ENCODE results near the gene FBXL3.

The FBXL3 gene

DNA sequence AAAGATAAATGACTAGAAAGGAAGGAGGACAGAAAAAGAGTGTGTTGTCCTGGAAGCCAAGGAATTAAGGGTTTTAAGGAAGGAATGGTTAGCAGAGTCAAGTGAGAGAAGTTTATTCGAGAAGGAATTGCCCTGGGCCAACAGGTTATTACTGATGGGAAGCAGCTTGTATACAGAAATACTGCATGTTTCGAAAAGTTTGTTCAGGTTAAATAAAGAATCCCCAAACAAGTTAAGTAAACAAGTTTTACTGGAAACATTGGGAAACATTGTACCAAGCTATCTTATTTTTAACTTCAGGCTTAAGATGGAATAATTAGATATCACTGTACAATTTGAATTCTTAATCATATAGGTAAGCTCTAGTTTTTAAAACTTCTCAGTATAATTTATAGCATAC lies 28.2 kb upstream of the FBXL3 start:
- TF ChIP-seq, protein P1, sequence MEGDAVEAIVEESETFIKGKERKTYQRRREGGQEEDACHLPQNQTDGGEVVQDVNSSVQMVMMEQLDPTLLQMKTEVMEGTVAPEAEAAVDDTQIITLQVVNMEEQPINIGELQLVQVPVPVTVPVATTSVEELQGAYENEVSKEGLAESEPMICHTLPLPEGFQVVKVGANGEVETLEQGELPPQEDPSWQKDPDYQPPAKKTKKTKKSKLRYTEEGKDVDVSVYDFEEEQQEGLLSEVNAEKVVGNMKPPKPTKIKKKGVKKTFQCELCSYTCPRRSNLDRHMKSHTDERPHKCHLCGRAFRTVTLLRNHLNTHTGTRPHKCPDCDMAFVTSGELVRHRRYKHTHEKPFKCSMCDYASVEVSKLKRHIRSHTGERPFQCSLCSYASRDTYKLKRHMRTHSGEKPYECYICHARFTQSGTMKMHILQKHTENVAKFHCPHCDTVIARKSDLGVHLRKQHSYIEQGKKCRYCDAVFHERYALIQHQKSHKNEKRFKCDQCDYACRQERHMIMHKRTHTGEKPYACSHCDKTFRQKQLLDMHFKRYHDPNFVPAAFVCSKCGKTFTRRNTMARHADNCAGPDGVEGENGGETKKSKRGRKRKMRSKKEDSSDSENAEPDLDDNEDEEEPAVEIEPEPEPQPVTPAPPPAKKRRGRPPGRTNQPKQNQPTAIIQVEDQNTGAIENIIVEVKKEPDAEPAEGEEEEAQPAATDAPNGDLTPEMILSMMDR (IDR thresholded peaks at IDR 0.05; ENCODE audit: borderline replicate concordance, insufficient read depth, low read depth, low read length): no peak
- no peak overlapping the region for H3K4me3 ChIP-seq (ENCODE audit: low read depth, low read length)

GRCh38 chr13:77053192-77053591 lies 26.2 kb upstream of the FBXL3 start:
- no peak overlapping the region for H3K4me3 ChIP-seq (ENCODE audit: low read depth, low read length)
- TF ChIP-seq, protein P1 (IDR thresholded peaks at IDR 0.05; ENCODE audit: borderline replicate concordance, insufficient read depth, low read depth, low read length): no peak

DNA sequence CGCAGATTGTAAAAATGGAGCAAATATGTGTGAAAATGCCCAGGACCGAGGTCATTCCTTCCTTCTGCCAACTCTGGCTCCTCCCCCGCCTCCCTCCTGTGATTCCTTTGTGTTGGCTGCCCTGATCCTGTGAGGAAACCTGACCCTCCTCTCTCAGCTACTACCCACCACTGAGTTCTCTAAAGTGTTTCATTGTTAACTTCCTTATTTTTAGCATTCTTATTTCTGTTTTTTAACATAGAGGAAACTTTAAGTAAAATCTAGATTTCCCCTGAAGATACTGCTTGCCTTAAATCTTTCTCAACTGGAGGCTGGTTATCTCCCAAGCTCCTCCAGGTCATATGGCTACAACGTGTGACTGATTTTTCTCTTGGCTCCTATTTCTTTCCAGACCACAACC lies 21.7 kb upstream of the FBXL3 start:
- H3K4me3 ChIP-seq (ENCODE audit: low read depth, low read length): no peak overlapping the region
- TF ChIP-seq, protein P1 (IDR thresholded peaks at IDR 0.05; ENCODE audit: borderline replicate concordance, insufficient read depth, low read depth, low read length): no peak

DNA sequence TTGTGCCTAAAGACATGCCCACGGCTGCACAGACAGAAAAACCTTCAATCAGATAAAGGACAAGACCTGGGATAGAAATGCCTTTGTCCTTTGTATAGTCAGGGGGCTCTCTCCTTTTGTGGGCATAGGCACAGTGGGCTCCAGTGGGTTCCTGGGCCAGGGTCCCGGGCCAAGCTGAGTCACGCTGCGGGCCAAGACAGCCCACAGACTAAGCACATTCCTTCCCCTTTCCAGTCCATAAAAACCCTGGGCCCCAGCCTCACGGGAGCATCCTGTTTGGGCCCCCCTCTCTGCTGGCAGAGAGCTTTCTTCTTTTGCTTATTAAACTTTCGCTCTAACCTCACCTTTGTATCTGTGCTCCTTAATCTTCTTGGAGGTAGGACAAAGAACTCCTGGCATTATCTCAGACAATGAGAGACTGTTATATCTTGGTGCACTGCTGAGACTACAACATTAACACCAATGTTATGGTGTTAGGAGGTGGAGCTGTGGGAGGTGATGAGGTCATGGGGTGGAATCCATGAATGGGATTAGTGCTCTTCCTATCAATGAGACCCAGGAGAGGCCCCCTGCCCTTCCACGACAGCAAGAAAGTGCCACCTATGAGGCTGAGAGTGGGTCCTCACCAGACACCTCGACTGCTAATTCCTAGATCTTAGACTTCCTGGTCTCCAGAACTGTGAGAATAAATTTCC lies 20.8 kb upstream of the FBXL3 start:
- TF ChIP-seq, protein P1 (IDR thresholded peaks at IDR 0.05; ENCODE audit: borderline replicate concordance, insufficient read depth, low read depth, low read length): no peak
- H3K4me3 ChIP-seq (ENCODE audit: low read depth, low read length): no peak overlapping the region

DNA sequence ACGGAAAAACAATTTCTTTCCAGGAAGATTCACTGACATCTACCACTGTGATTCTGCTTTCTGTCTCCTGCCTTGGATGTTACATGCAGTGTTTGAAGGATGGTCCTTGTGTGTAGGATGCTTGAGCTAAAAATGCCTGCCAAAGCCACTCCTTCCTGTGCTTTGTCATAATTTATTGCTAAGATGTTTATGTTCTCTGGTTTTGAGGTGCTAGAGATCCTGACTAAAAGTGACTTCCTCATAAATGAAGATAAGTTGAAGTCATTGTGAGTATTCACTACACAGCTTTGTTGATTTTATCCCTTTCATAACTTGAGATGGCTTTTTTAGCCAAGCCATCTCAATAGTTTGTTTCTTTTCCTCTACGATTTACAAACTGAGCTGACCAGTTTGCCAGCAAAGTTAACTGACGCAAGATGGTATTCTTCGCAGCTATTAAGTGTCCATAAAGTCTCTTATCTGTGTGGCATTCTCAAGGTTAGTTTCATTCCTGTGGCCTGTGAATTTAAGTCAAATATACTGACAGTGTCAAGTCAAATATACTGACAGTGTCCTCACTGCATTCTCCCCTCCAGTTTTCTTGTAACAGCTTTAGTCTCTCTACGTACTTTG lies 15.7 kb upstream of the FBXL3 start:
- TF ChIP-seq, protein P1 (IDR thresholded peaks at IDR 0.05; ENCODE audit: borderline replicate concordance, insufficient read depth, low read depth, low read length): no peak
- no peak overlapping the region for H3K4me3 ChIP-seq (ENCODE audit: low read depth, low read length)

GRCh38 chr13:77040835-77041234 lies 13.9 kb upstream of the FBXL3 start:
- TF ChIP-seq, protein P1 (IDR thresholded peaks at IDR 0.05; ENCODE audit: borderline replicate concordance, insufficient read depth, low read depth, low read length): no peak
- H3K4me3 ChIP-seq (ENCODE audit: low read depth, low read length): no peak overlapping the region

DNA sequence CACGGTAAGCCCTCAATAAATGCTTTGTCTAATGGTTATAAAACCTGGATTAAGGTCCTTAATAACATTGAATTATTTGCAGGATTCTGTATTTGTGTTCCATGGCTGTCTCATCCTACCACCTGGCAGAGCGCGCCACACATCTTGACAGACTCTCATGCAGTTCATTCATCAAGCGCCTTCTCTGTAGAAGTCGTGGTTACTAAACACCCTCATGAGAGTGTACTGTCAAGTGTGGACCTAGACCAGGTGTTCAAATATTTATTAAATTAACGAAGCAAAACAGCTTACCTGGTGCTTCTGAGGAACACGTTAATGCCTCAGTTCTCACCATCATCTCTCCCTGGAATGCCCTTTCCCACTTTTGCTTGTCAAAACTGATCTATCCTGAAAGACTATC lies 13.1 kb upstream of the FBXL3 start:
- no peak overlapping the region for H3K4me3 ChIP-seq (ENCODE audit: low read depth, low read length)
- TF ChIP-seq, protein P1 (IDR thresholded peaks at IDR 0.05; ENCODE audit: borderline replicate concordance, insufficient read depth, low read depth, low read length): no peak
